ENCODE data around the gene NONO. TPM values are rescaled to one million over a fixed set of nuclear protein-coding genes. Genes with fewer than 3 reads are reported as not detected.
"Not testable (repeated sequence)": the region's sequence is repeated elsewhere in the genome, so short reads cannot be mapped to it uniquely, and the experiment has no call there.

Gene NONO
- total RNA-seq, 4 donors from 2014 or later: 173 to 304 (median 187) TPM

DNA sequence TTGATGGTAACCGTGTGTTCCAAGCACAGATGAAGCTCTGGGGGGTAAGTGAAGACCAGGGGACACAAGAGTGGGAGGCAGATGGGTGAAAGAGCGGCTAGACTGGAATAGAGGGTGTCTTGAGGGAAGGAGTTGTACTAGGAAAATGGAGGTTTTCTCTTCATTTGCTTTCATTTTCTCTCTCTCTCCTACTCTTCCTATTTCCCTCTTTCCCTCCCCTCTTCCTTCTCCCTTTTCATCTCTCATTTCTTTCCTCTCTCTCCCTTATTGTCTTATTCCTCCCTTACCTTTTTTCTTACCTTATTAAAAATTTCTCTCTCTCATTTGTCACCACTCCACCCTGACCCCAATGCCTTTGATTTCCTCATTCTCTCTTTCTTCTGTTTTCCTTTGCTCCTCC, 21.1 kb downstream of the NONO start:
- in situ Hi-C loops (cut with MboI; ENCODE audit: low pct_ligation_motif_present in 1 of 4, low pct_unique_long_range_greater_than_20kb in 1 of 4, low sequenced_read_pairs in 3 of 4): no loop called here
- intact Hi-C loops (cut with DNase I; ENCODE audit: low total_unique reads): no loop called here
- H3K4me1 ChIP-seq: no peaks in the 10 kb centered on the region
- DNase-seq: no peak
- no peak for TF ChIP-seq POLR2A (IDR thresholded peaks at IDR 0.05)
- no peak for TF ChIP-seq CTCF (IDR thresholded peaks at IDR 0.05)
- no peak for TF ChIP-seq EP300 (IDR thresholded peaks at IDR 0.05; ENCODE audit: low read depth)
- TF ChIP-seq POLR2AphosphoS5 (IDR thresholded peaks at IDR 0.05): no peak
- no peaks in the 10 kb centered on the region for H3K36me3 ChIP-seq
- H3K27me3 ChIP-seq: no peaks in the 10 kb centered on the region
- WGBS, 2 donors (ENCODE audit: low coverage in 1 of 2): 70 to 100% methylated on average over 1 to 2 of the region's 2 CpGs
- H3K4me3 ChIP-seq: no peak overlapping the region
- no peaks in the 10 kb centered on the region for H3K9me3 ChIP-seq
- no peak overlapping the region for H3K27ac ChIP-seq

- no peak overlapping the region for H3K27ac ChIP-seq
- DNase-seq: no peak
- H3K4me3 ChIP-seq: no peak overlapping the region
- H3K36me3 ChIP-seq: no peaks in the 10 kb centered on the region
- intact Hi-C loops (cut with DNase I; ENCODE audit: low total_unique reads) (no loop called here), in situ Hi-C loops (cut with MboI; ENCODE audit: low pct_ligation_motif_present in 1 of 4, low pct_unique_long_range_greater_than_20kb in 1 of 4, low sequenced_read_pairs in 3 of 4) (no loop called here)
- H3K4me1 ChIP-seq: no peaks in the 10 kb centered on the region
- H3K27me3 ChIP-seq: no peaks in the 10 kb centered on the region
- H3K9me3 ChIP-seq: no peaks in the 10 kb centered on the region
- 94% methylated on average over 7 of the region's 7 CpGs; no CpG with 5 or more reads in 1 of the 2 donors for WGBS, 2 donors (ENCODE audit: low coverage in 1 of 2)
- no peak for TF ChIP-seq POLR2A (IDR thresholded peaks at IDR 0.05)
Observed at GRCh38 chrX:71315917-71316316, 32.5 kb downstream of the NONO start.

- intact Hi-C loops (cut with DNase I; ENCODE audit: low total_unique reads); in situ Hi-C loops (cut with MboI; ENCODE audit: low pct_ligation_motif_present in 1 of 4, low pct_unique_long_range_greater_than_20kb in 1 of 4, low sequenced_read_pairs in 3 of 4); DNase-seq; H3K27ac ChIP-seq; H3K36me3 ChIP-seq; H3K9me3 ChIP-seq; H3K4me3 ChIP-seq; H3K27me3 ChIP-seq; H3K4me1 ChIP-seq: not testable (repeated sequence)
- 50% methylated on average over 1 of the region's 1 CpG; no CpG with 5 or more reads in 1 of the 2 donors for WGBS, 2 donors (ENCODE audit: low coverage in 1 of 2)
Observed at GRCh38 chrX:71316959-71317358, 33.5 kb downstream of the NONO start.

DNA sequence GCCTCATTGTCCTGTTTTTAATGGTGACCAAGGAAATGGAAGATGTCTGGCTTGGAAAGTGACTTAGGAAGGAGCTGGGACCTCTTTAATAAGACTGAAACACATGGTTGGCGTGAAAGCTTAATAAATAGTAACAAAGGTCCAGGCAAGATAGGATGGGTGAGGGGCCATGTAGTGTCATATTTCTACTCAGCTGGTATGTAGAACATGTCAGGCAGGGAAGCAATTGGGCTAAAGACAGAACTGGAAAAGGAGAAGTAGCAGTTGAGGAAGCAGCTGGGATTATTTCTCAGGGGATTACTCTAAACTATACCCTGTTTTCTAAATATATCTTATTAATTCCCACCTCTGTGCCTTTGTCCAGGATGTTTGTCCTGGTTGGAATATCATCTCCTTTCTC, 36.7 kb downstream of the NONO start:
- no peak for TF ChIP-seq POLR2AphosphoS5 (IDR thresholded peaks at IDR 0.05)
- TF ChIP-seq EP300 (IDR thresholded peaks at IDR 0.05; ENCODE audit: low read depth): no peak
- no peak for TF ChIP-seq POLR2A (IDR thresholded peaks at IDR 0.05)
- TF ChIP-seq CTCF (IDR thresholded peaks at IDR 0.05): no peak
- Histone ChIP-seq H3K4me1 (no peaks in the 10 kb centered on the region), H3K36me3 (no peaks in the 10 kb centered on the region), H3K9me3 (no peaks in the 10 kb centered on the region), H3K27me3 (no peaks in the 10 kb centered on the region), H3K27ac (no peak overlapping the region), H3K4me3 (no peak overlapping the region)
- WGBS, 2 donors (ENCODE audit: low coverage in 1 of 2): 78% methylated on average over 1 of the region's 1 CpG; no CpG with 5 or more reads in 1 of the 2 donors
- in situ Hi-C loops (cut with MboI; ENCODE audit: low pct_ligation_motif_present in 1 of 4, low pct_unique_long_range_greater_than_20kb in 1 of 4, low sequenced_read_pairs in 3 of 4): no loop called here
- no peak for DNase-seq
- intact Hi-C loops (cut with DNase I; ENCODE audit: low total_unique reads): no loop called here

DNA sequence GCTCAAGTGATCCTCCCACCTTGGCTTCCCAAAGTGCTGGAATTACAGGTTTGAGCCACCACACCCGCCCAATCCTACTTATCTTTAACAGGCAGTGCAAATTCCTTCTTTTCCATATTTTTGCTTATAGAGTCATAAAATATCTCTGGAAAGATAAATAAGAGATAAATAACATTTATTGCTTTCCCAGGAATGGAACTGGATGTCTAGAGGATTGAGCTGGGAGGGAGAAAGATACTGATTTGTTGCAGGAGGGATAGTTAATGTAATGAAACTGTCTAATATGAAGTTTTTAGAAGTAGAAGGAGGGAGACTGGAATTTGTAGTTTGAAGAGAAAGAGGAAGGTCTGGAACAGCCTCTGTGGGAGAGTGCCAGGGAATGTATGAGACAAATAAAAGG, 38.3 kb downstream of the NONO start:
- WGBS, 2 donors (ENCODE audit: low coverage in 1 of 2): 75 to 82% methylated on average over 1 of the region's 1 CpG
- in situ Hi-C loops (cut with MboI; ENCODE audit: low pct_ligation_motif_present in 1 of 4, low pct_unique_long_range_greater_than_20kb in 1 of 4, low sequenced_read_pairs in 3 of 4) (no loop called here), intact Hi-C loops (cut with DNase I; ENCODE audit: low total_unique reads) (no loop called here)

DNA sequence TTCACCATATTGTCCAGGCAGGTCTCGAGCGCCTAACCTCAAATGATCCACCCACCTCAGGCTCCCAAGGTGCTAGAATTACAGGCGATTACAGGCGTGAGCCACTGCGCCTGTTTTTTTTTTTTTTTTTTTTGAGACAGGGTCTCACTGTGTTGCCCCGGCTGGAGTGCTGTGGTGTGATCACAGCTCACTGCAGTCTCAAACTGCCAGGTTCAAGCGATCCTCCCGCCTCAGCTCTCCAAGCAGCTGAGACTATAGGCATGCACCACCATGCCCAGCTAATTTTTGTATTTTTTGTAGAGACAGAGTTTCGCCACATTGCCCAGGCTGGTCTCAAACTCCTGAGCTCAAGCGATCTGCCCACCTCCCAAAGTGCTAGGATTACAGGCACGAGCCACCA, 41.0 kb downstream of the NONO start:
- H3K36me3 ChIP-seq; H3K4me3 ChIP-seq; H3K4me1 ChIP-seq; intact Hi-C loops (cut with DNase I; ENCODE audit: low total_unique reads); in situ Hi-C loops (cut with MboI; ENCODE audit: low pct_ligation_motif_present in 1 of 4, low pct_unique_long_range_greater_than_20kb in 1 of 4, low sequenced_read_pairs in 3 of 4); H3K9me3 ChIP-seq; H3K27me3 ChIP-seq; H3K27ac ChIP-seq; DNase-seq: not testable (repeated sequence)
- 93% methylated on average over 11 of the region's 11 CpGs; no CpG with 5 or more reads in 1 of the 2 donors for WGBS, 2 donors (ENCODE audit: low coverage in 1 of 2)

More for the DNA sequence above, 38.3 kb downstream of the NONO start:
- DNase-seq: no peak
- H3K27ac ChIP-seq: no peak overlapping the region
- H3K4me1 ChIP-seq: no peaks in the 10 kb centered on the region
- H3K9me3 ChIP-seq: no peaks in the 10 kb centered on the region
- no peak overlapping the region for H3K4me3 ChIP-seq
- TF ChIP-seq POLR2A (IDR thresholded peaks at IDR 0.05) (no peak), EP300 (IDR thresholded peaks at IDR 0.05; ENCODE audit: low read depth) (no peak), POLR2AphosphoS5 (IDR thresholded peaks at IDR 0.05) (no peak), CTCF (IDR thresholded peaks at IDR 0.05) (no peak)
- H3K36me3 ChIP-seq: no peaks in the 10 kb centered on the region
- H3K27me3 ChIP-seq: no peaks in the 10 kb centered on the region

All from transverse colon (tissue), 4 donors.